Effector memory CD8-positive, alpha-beta T cell (primary cell): ENCODE measurements around the gene ISL2.

ENCODE experiments used
- ATAC-seq: fragments of 150-1000 bp; cut with Tn5 transposase; replicated peaks from 2 replicates; pipeline ENCODE4 v1.10.0; 2021; ENCODE audit warnings: mild to moderate bottlenecking, moderate library complexity
- DNase-seq, 3 experiments: peaks; one replicate each; pipeline ENCODE4 v3.0.0; 2021
- H3K27ac Mint-ChIP-seq, 2 donors: one replicate each; pipeline ENCODE4 v1.8.0; 2022; ENCODE audit warnings: mild to moderate bottlenecking in 2 of 2, mixed read lengths in 2 of 2, moderate library complexity in 2 of 2
- H3K27me3 Mint-ChIP-seq, 2 donors: one replicate each; pipeline ENCODE4 v1.8.0; 2022; ENCODE audit warnings: mixed read lengths in 2 of 2
- H3K36me3 Mint-ChIP-seq: one replicate; pipeline ENCODE4 v1.8.0; 2022; ENCODE audit warnings: mild to moderate bottlenecking, moderate library complexity, mixed read lengths; ENCODE audit not compliant: insufficient read depth
- H3K4me1 Mint-ChIP-seq, 2 donors: one replicate each; pipeline ENCODE4 v1.8.0; 2022; ENCODE audit warnings: low read depth in 2 of 2, mixed read lengths in 2 of 2
- H3K4me3 Mint-ChIP-seq, 2 donors: one replicate each; pipeline ENCODE4 v1.8.0; 2022; ENCODE audit warnings: mild to moderate bottlenecking in 2 of 2, mixed read lengths in 2 of 2, moderate library complexity in 2 of 2
- H3K9me3 Mint-ChIP-seq, 2 donors: one replicate each; pipeline ENCODE4 v1.8.0; 2022; ENCODE audit warnings: mixed read lengths in 2 of 2

ISL2 gene

DNA sequence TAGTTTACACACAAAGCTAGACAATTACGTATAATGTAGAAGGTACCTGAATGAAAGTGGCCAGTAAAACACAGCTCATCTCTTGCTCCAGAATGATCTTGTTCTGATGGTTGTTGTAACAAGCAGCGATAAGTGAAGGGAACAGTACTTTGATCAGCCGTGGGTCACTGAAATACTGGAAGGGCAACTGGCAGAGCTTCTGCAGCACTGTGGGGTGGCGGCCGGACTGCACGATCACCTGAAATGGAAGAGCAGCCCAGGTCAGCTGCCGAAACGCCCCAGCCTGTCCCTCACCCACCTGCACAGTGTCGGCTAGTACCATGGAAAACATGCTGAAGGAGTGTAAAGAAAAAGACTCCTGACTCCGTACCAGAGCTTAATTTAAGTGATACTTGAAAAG is 17.3 kb downstream of the ISL2 start:
- Mint-ChIP-seq H3K4me3 (no peak overlapping the region), H3K27me3 (no peaks in the 10 kb centered on the region), H3K36me3 (peaks cover 4% of the 10 kb centered on the region), H3K4me1 (no peaks in the 10 kb centered on the region), H3K9me3 (no peaks in the 10 kb centered on the region), H3K27ac (no peak overlapping the region)
- DNase-seq (no peak), ATAC-seq (no peak)

GRCh38 chr15:76354823-76355440 is 18.4 kb downstream of the ISL2 start:
- Mint-ChIP-seq H3K9me3 (no peaks in the 10 kb centered on the region), H3K36me3 (peaks cover 4% of the 10 kb centered on the region), H3K4me1 (no peaks in the 10 kb centered on the region), H3K27me3 (no peaks in the 10 kb centered on the region), H3K4me3 (no peak overlapping the region), H3K27ac (no peak overlapping the region)
- no peak for ATAC-seq
- no peak for DNase-seq

- Mint-ChIP-seq H3K27ac (no peak overlapping the region), H3K9me3 (no peaks in the 10 kb centered on the region), H3K36me3 (no peaks in the 10 kb centered on the region), H3K4me1 (no peaks in the 10 kb centered on the region), H3K4me3 (no peak overlapping the region), H3K27me3 (no peaks in the 10 kb centered on the region)
- no peak for DNase-seq
- no peak for ATAC-seq
These were observed 21.9 kb downstream of the ISL2 start for GRCh38 chr15:76358453-76358852.

DNA sequence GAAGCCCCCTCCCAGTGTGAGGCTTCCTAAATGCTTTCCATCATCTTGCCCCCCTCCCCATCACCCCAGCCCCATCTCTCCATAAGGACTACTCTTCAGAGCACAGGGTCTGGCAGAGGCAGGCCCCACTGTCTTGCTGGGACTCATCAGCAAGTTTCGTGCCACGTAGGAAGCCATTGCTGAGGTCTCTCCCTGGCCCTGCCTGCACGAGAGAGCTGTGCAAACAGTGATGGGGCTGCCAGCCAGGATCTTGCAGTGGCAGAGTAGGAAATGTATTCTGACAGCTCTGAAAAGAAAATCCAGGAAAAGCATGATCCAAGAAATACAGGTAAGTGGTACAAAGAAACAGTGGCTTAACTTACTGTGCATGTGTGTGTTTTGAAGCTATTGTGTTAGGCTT is 22.6 kb downstream of the ISL2 start:
- H3K27me3 Mint-ChIP-seq: no peaks in the 10 kb centered on the region

DNA sequence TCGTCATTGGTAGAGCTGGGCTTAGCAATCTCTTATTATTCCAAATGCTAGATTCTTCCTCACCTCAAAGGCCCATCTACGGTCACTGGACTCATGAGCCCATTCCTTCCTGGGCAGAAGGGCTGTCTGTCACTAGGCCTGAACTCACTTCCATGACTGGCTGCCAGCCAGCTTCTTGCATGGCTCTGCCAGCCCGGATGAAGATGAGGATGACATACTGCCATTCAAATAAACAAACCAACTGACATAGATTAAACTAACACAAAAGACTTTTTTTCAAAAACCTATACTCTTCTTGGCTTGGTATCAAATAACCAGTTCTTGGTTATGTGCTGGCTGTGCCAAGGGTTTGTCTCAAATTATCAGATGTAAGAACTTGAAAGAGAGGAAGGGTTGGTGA is 23.8 kb downstream of the ISL2 start:
- ATAC-seq: no peak
- no peaks in the 10 kb centered on the region for H3K4me1 Mint-ChIP-seq

More for the DNA sequence above, 22.6 kb downstream of the ISL2 start:
- H3K9me3 Mint-ChIP-seq: no peaks in the 10 kb centered on the region
- H3K36me3 Mint-ChIP-seq: no peaks in the 10 kb centered on the region
- no peak overlapping the region for H3K4me3 Mint-ChIP-seq
- DNase-seq (no peak), ATAC-seq (no peak)
- no peaks in the 10 kb centered on the region for H3K4me1 Mint-ChIP-seq
- no peak overlapping the region for H3K27ac Mint-ChIP-seq

DNA sequence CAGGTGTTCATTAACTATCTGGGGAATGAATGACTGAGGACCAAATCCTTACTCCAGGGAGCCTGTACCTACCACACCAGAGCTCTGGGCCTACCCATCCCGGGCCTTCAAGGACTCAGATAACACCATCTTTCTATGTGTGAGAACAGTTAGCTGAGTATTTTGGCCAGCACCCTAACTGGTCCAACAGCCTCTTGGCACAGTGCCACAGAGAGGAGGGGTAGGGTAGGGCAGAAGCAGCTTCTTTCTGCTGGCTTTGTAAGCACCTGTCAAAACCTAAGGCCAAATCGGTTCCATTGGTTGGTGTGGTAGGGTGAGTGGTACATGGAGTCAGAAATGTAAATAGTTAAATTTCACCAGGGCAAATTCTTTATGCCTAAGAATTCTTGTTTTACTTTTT is 26.7 kb downstream of the ISL2 start:
- ATAC-seq (no peak), DNase-seq (no peak)
- Mint-ChIP-seq H3K4me1 (no peaks in the 10 kb centered on the region), H3K4me3 (no peak overlapping the region), H3K27me3 (no peaks in the 10 kb centered on the region), H3K27ac (no peak overlapping the region), H3K9me3 (no peaks in the 10 kb centered on the region), H3K36me3 (peaks cover 3% of the 10 kb centered on the region)

More for the DNA sequence above, 23.8 kb downstream of the ISL2 start:
- Mint-ChIP-seq H3K27ac (no peak overlapping the region), H3K4me3 (no peak overlapping the region), H3K27me3 (no peaks in the 10 kb centered on the region), H3K9me3 (no peaks in the 10 kb centered on the region), H3K36me3 (peaks cover 3% of the 10 kb centered on the region)
- no peak for DNase-seq

DNA sequence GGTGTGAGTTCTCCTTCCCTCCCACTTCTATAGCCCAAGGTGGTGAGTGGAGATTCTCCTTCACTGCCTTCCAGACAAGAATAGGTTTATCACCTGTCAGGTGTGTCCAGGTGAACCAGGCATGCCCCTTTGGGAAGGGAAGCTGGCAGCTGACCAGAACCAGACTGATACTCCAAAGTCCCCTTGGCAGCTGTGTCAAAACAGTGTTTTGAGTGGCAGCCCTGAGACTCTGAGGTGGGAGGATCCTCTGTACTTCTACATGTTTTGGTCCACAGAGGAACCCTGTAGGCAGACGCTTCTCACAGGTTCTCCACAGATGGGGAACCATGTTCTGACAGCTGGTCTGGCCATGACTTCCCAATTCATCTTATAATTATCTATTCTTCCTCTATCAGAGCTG is 30.1 kb downstream of the ISL2 start:
- Mint-ChIP-seq H3K9me3 (no peaks in the 10 kb centered on the region), H3K27ac (no peak overlapping the region), H3K27me3 (no peaks in the 10 kb centered on the region), H3K4me3 (no peak overlapping the region), H3K36me3 (peaks cover 3% of the 10 kb centered on the region), H3K4me1 (no peaks in the 10 kb centered on the region)
- DNase-seq (no peak), ATAC-seq (no peak)

- no peak for DNase-seq
These were observed 31.6 kb downstream of the ISL2 start for GRCh38 chr15:76368122-76368621.

DNA sequence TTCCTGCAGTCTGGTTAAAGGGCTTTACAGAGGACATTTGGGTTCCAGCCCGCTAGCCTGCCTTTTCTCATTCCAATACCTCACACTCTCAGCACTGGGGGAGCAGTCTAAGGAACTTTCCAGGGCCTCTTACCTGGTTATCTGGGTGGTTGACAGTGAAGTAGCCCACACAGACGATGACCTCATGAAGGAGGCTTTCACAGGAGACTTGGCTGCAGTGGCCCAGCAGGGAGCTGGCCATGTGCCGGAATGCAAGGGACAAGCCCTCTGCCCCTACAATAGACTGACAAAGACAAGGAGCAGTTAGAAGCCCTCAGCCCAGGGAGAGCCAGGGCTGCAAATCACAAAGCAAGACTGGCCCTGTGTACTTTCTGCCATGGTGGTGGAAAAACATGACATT is 39.5 kb downstream of the ISL2 start:
- H3K36me3 Mint-ChIP-seq: peaks cover 17% of the 10 kb centered on the region
- no peaks in the 10 kb centered on the region for H3K27me3 Mint-ChIP-seq
- no peak for ATAC-seq
- H3K4me3 Mint-ChIP-seq: no peak overlapping the region
- DNase-seq: no peak
- no peaks in the 10 kb centered on the region for H3K4me1 Mint-ChIP-seq
- H3K27ac Mint-ChIP-seq: peak overlapping the region in 1 of 2 donors; percentile 52
- no peaks in the 10 kb centered on the region for H3K9me3 Mint-ChIP-seq

More at GRCh38 chr15:76368122-76368621, 31.6 kb downstream of the ISL2 start:
- Mint-ChIP-seq H3K4me1 (no peaks in the 10 kb centered on the region), H3K27ac (no peak overlapping the region), H3K4me3 (no peak overlapping the region), H3K36me3 (peaks cover 11% of the 10 kb centered on the region), H3K27me3 (no peaks in the 10 kb centered on the region), H3K9me3 (no peaks in the 10 kb centered on the region)
- no peak for ATAC-seq

- peaks cover 16% of the 10 kb centered on the region for H3K36me3 Mint-ChIP-seq
These were observed 40.2 kb downstream of the ISL2 start for GRCh38 chr15:76376816-76377215.

DNA sequence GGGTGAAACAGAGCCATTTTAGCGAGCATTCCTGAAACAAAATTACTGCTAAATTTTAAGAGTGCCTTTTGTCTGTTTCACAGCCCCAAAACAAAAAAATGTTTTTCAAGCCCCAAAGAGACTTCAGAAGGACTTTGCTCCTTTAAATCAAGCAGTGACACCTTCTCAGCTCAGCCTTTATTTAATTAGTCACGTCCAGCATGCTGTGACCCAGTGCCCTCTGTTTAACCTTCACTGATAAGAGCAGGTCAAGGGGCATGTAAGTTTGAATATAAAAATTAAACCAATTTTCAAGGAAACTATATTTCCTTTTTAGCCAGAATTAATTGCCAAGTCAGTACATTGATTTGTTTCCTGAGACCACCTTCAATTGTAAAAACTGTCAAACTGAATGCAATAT is 40.6 kb downstream of the ISL2 start:
- H3K36me3 Mint-ChIP-seq: peaks cover 12% of the 10 kb centered on the region
- H3K4me3 Mint-ChIP-seq: no peak overlapping the region
- no peaks in the 10 kb centered on the region for H3K9me3 Mint-ChIP-seq
- H3K27me3 Mint-ChIP-seq: no peaks in the 10 kb centered on the region
- no peaks in the 10 kb centered on the region for H3K4me1 Mint-ChIP-seq
- DNase-seq (no peak), ATAC-seq (no peak)
- H3K27ac Mint-ChIP-seq: no peak overlapping the region

More at GRCh38 chr15:76376816-76377215, 40.2 kb downstream of the ISL2 start:
- no peak overlapping the region for H3K27ac Mint-ChIP-seq
- DNase-seq (no peak), ATAC-seq (no peak)
- no peaks in the 10 kb centered on the region for H3K4me1 Mint-ChIP-seq
- no peaks in the 10 kb centered on the region for H3K9me3 Mint-ChIP-seq
- no peaks in the 10 kb centered on the region for H3K27me3 Mint-ChIP-seq
- no peak overlapping the region for H3K4me3 Mint-ChIP-seq

DNA sequence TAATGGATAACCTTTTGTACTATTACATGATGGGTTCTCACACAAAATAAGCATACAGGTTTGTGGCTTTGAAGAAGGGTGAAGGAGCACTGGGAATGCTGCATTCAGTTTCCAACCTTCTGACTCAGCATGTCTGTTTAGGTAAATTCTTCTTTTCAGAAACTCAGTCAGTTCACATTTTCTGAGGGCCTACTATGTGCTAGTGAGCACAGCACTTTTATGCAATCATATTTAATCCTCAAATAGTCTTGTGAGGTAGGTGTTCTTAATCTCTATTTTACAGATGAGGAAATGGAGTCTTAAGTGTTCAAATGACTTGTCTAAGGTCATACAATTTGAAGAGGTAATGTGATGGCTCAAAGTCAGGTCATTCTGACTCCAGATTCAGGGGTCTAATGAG is 41.2 kb downstream of the ISL2 start:
- Mint-ChIP-seq H3K27me3 (no peaks in the 10 kb centered on the region), H3K4me1 (no peaks in the 10 kb centered on the region), H3K36me3 (peaks cover 12% of the 10 kb centered on the region), H3K4me3 (no peak overlapping the region), H3K27ac (no peak overlapping the region), H3K9me3 (no peaks in the 10 kb centered on the region)
- ATAC-seq (no peak), DNase-seq (no peak)

DNA sequence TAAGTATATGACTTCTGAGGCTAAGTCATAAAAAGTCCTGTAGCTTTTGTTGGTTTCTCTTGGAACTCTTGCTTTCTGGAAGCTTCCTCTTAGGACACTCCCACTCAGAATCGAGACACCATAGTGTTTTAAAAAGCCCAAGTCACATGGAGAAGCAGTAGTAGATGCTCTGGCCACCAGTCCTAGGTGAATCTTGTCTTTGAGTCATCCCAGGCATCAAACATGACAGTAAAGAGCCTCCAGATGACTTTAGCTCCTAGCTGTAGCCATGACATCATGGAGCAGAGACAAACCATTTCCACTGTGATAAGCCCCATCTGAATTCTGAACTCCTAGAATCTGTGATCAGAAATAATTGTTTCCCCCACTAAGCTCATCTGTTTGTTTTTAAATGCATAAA is 42.1 kb downstream of the ISL2 start:
- no peak for ATAC-seq
- Mint-ChIP-seq H3K36me3 (peaks cover 6% of the 10 kb centered on the region), H3K4me3 (no peak overlapping the region)

DNA sequence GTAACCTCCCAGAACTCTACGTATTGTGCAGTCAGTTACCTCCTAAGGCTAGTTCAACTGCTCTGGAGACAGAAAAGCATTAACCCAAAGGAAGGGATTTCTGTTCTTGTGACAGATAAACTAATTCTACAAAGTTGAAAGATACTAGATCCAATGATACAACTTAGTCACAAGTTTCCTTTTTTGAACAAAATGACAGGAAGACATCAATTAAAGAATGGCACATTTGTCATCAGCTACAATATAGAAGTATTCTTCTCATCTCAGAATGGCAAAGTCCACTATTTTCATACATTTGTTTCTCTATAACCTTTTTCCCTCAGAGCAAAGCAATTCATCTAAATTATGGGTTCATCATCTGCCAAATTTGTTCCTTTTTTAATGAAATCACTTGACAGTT is 43.7 kb downstream of the ISL2 start:
- H3K27me3 Mint-ChIP-seq: no peaks in the 10 kb centered on the region
- ATAC-seq (no peak), DNase-seq (no peak)
- H3K4me1 Mint-ChIP-seq: no peaks in the 10 kb centered on the region
- no peaks in the 10 kb centered on the region for H3K9me3 Mint-ChIP-seq
- H3K27ac Mint-ChIP-seq: no peak overlapping the region
- peaks cover 2% of the 10 kb centered on the region for H3K36me3 Mint-ChIP-seq
- H3K4me3 Mint-ChIP-seq: no peak overlapping the region

More for the DNA sequence above, 42.1 kb downstream of the ISL2 start:
- DNase-seq: no peak
- Mint-ChIP-seq H3K4me1 (no peaks in the 10 kb centered on the region), H3K27me3 (no peaks in the 10 kb centered on the region), H3K9me3 (no peaks in the 10 kb centered on the region), H3K27ac (peak overlapping the region in 1 of 2 donors; percentile 1)
